IPS-11a (cell line): ENCODE data around the gene MEX3C.

ENCODE experiments used
- H3K4me3 ChIP-seq: one replicate; pipeline ENCODE4 v1.5.1; 2013; ENCODE audit warnings: low read depth, low read length, control low read depth

Gene MEX3C

DNA sequence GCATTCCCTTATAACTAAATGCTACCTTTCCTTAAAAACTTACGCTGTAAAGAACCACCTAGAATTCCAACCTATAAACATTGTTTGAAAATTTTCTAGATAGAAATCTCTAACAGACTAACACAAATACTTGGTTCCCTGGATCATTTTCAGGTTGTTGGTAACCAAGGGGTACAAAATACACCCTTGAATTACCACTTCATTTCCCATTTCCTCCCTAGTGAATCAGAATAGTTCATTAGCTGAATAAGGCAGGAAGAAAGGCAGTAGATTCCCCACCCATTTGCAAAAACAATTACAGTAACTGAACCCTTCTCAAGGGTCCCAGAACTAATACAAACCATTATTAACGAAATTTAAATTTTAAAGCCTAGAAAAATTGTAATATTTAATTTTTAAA, 5.5 kb downstream of the MEX3C start:
- H3K4me3 ChIP-seq: no peak overlapping the region

DNA sequence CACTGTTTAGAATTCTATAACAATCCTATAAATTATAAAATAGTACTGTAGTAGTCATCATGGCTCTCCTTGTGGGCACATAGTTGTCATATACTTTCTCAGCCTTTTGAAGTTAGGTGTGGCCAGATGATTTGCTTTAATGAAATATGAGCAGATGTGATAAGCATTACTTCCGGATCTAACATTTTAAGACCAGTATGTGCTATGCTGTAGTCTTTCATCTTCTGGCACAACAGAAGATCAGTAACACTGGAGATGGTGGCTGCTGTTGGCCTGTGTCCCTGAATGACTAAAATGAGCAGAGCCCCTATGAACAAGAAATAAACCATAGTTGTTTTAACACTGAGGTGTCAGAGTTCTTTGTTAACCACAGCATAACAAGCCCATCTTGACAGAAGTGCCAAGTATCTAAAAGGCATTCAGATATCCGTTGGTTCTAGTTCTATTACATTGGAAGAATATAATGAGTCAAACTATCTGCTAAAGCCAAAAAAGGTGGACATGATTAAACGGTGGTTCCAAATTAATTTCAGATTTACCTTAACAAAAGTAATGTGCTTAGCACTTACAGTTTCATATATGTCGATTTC, 6.3 kb downstream of the MEX3C start:
- no peak overlapping the region for H3K4me3 ChIP-seq

DNA sequence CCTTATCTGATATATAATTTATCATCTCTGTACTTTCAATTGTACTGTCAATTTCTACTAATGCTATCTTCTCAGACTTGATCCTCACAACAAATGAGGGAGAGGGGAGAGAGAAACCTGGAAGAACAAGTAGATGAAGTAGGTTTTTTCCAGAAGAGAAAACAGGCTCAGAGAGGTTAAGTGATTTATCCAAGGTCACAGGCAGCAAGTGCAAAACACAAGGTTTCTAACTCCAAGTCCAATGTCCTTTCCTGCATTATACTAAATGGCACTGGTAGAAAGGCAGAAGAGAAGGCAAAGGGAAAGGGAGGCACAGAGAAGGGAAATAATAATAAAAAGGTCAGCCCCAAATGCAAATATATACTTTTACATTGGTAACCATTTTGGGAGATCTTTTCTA, 7.5 kb downstream of the MEX3C start:
- no peak overlapping the region for H3K4me3 ChIP-seq

DNA sequence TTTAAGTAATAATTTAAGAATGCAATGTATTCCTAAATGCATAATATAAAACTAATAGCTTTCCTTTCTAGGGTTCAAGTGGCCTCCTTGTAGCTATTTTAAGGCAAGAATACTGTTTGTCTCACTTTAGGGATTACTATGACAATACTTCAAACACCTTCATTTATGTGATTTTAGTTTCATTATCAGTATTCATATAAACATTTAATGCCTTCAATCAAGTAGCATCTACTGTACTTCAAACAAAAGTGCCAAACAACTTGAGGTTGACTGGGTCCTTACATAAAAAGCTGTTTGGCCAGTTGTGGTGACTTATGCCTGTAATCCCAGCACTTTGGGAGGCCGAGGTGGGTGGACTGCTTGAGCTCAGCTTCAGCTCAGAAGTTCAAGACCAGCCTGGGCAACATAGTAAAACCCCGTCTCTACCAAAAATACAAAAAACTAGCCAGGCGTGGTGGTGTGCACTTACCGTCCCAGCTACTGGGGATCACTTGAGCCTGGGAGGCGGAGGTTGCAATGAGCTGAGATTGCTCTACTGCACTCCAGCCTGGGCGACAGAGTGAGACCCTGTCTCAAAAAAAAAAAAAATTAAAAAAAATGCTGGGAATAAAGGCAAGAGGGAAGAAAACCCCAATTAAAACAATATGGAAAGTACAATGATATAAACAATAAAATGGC, 9.3 kb downstream of the MEX3C start:
- H3K4me3 ChIP-seq: no peak overlapping the region

DNA sequence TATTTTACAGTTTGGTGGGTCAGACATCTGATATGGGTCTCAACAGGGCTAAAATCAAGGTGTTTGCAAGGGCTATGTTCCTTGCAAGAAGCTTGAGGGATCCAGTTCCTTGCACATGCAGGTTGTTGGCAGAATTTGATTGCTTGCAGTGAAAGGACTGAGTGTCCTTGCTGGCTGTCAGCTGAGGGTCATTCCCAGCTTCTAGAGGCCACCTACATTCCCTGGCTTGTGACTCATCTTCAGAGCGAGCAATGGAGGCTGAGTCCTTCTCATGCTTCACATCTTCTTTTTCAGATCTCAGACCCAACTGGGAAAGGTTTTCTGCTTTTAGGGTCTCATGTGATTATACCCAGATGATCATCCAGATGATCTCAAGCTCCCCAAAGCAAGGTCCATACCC, 12.4 kb downstream of the MEX3C start:
- H3K4me3 ChIP-seq: no peak overlapping the region

DNA sequence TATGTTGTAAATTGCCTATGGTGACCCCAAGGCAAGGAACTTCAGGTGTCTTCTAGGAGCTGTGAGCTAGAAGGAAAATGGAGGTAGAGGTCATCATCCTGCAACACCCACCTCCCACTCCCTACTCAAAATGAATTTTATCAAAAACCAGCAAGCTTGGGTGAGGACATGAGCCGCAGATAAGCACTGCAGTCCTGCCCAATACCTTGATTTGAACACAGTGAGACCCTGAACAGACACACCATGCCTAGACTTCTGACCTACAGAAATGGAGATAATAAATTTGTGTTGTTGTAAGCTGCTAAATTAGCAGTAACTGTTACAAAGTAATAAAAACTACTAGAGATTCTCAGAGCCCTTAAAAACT, 13.4 kb downstream of the MEX3C start:
- no peak overlapping the region for H3K4me3 ChIP-seq

DNA sequence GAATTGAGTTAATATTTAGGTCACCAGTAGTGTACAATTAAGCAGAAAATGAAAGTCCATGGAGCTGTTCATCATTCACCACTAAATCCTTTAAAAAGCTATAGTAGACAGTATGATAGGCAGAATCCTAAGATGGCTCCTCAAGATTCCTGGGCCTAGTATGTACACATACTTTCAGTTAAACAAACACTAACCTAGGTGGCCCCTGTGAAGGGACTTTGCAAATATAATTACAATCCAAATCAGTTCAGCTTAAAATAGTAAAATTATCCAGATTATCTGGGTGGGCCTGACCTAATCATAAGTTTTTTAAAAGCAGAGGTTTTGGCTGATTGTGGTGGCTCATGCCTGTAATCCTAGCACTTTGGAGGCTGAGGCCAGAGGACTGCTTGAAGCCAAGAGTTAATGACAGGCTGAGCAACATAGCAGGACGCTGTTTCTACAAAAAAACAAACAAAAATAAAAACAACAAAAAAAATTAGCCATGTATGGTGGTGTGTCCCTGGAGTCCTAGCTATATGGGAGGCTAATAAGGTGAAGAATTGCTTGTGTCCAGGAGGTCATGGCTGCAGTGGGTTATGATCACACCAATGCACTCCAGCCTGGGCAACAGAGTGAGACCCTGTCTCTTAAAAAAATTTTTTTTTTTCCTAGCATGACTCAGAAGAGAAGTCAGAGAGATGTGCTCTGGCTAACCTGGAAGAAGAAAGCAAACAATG, 13.9 kb downstream of the MEX3C start:
- no peak overlapping the region for H3K4me3 ChIP-seq

DNA sequence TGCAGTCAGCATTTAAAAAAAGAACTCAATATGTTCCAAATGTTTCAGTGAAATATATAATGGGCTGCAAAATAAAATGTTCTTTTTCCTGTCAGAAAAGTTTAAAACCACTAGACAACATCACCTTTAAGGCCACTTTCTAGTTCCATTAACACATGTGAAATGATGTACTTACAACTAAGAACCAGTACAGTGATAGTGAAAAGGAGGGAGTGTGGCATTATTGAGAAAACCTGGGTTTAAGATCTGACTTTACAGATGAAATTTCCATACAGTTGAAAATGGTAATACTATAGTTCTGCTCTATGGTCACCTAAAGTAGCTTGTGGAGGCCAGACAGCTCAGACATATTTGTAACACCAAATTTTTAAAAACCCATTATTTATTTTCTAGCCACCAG, 14.7 kb downstream of the MEX3C start:
- H3K4me3 ChIP-seq: no peak overlapping the region

DNA sequence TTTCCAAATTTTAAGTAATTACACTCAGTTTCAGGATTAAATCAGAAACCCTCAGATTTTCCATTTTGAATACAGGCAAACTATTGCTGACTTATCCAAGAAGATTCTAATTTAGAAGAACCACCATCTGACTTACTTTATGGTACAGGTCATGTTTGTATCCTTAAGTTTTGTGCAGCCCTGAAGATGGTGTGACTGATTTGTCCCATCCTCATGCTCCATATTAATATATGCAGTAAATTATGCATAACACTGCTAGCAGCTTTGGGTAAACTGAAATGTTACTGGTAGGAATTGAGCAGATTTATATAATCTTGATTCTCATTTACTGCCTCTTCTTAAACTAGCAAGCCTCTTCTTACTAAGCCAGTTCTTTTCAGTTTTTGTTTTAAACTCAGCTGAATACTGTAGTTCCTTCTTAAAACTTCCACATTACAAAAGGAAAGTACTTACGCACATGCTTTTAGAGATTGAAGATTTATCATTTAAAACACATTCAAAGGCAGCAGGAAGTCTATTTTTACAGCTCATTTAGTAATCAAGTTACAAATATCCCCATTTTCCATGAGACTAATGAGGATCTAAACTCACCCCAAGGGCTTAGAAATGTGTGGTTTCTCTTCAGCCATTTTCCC, 25.7 kb downstream of the MEX3C start:
- no peak overlapping the region for H3K4me3 ChIP-seq

DNA sequence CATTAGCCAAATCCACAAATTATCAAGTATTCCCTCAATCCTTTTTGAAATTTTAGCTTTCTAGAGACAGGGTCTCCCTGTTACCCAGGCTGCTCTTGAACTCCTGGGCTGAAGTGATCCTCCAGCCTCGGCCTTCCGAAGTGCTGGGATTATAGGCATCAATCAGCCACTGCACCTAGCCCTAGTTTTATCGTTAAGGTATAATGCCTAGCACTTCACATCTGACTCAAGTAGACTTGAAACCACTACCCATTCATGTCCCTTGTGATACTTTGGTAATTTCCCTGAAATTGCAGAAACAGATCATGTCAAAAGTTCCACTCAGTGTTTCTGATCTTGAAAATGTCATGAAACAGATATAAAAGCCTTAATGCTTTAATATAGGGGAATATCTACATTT, 26.3 kb downstream of the MEX3C start:
- H3K4me3 ChIP-seq: no peak overlapping the region

DNA sequence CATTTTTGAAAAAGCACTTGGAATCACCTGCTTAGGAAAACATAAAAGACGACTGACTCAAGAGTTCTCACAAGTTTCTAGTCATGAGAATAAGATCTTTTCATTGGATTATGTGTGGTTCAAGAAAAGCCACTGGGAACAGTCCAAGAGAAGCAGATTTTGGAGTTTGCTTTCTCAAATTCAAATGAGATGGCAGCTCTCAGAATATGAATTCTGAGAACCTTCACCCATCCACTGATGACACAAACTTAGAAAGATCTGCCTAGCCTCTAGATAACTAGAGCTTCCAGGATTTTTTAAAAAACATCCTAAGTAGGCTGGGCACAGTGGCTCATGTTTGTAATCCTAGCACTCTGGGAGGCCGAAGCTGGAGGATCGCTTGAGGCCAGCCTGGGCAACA, 26.8 kb downstream of the MEX3C start:
- no peak overlapping the region for H3K4me3 ChIP-seq

DNA sequence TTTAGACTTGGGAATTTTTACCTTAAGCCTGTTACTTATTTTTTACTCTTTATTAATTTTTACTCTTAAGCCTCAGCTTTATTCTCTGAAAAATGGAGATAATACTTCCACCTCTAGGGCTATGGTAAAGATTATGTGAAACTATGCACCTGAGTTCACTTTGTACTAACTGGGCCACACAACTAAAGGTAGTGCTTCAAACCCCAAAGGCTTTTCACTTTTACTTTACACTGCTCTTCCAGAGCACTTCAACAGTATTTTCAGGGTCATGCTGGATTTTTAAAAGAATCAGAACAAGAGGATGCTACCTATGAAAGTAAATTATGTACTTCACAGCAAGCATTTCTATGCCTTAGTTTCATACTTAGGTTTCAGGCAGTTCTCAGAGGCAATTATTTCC, 27.8 kb downstream of the MEX3C start:
- no peak overlapping the region for H3K4me3 ChIP-seq

DNA sequence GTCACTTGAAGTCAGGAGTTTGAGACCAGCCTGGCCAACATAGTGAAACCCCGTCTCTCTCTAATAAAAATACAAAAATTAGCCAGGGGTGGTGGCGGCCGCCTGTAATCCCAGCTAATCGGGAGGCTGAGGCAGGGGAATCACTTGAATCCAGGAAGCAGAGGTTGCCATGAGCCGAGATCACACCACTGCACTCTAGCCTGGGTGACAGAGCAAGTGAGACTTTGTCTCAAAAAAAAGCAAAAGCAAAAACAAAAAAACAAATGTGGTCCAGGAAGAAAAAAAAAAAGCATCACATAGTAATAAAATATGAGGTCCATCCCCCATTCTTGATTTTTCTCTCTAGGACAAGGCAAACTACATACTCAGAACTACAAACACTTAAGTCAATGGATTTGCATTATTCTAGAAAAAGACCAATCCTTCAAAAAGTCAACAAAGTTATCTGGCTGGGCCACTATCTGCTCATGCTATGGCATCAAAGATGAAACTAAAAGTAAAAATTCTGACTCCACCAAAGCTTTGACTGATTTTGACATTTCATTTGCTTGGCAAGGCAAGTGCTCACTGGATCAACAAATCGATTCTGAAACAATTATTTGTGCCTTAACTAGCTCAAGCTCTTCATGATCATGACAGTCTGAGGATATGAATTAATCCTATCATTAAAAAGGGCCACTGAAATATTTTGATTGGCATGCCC, 28.4 kb downstream of the MEX3C start:
- no peak overlapping the region for H3K4me3 ChIP-seq

DNA sequence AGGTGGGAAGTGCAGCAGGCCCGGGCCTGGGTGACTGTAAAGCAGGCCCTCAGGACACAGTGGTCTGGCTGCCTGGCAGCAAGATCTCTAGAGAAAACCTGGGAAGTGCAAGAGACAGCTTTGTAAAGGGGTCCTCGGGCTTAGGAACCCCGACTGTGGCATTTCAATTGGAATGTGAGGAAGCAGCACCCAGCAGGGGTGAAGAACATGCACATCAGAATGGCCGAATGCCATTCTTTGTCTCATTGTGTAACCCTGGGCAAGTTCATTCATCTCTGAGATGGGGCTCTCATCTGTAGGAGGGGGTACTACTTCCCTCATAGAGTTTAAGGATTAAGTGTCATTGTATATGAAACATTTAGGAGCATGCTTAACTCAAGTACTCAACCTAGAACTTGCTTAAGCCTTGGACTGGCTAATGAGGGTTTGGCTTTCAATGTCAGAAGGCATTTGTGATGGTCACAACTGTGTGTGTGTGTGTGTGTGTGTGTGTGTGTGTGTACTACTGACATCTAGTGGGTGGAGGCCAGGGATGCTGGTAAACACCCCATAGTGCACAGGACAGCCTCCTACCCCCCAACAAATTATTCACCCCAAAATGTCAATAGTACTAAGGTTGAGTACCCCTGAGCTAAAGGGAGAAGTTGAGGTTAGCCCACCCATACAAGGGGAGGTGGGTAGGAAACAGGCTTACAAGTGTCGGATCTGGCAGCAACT, 29.3 kb downstream of the MEX3C start:
- H3K4me3 ChIP-seq: no peak overlapping the region

DNA sequence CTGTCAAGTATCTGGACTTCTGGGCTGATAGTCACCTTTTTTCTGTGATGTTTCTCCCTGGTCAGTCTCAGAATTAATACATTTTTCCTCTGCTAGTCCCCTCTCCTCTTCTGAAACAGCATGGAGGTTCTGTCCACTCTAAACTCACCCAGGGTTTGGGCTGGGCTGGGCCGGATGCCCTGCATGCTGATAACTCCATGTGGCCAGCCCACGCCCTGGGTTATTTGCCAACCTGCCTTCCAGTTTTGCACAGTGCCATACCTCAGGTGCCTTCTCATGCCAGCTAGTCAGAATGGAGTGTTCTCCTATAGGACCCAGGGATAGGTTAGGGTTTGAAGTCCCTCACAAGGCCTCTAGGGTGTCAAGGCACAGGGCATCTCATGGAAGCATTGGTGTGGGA, 32.2 kb downstream of the MEX3C start:
- H3K4me3 ChIP-seq: no peak overlapping the region

DNA sequence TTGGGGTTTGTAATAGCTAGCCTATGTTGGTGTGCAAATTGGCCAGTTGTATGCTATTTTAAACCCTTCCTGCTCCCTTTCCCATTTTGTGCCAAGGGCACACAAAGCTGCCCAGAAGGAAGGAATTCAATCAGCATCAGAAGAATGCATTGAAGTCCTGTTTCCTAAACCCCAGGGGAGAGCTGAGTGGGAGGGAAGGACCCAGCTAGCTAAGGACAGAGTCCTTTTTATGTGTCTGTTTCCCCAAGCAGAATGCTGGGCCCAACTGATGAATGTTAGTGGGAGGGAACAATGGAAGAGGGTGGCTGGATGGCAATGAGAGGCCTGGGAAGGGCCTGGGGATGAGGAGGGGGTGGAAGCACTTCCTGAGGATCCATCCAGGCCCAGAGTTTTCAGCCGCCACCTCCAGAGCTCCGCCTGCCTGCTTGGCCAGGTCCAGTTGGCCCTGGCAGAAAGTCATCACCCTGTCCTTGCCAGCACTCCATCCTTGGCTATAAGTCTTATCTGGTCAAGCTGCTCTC, 32.7 kb downstream of the MEX3C start:
- H3K4me3 ChIP-seq: no peak overlapping the region

DNA sequence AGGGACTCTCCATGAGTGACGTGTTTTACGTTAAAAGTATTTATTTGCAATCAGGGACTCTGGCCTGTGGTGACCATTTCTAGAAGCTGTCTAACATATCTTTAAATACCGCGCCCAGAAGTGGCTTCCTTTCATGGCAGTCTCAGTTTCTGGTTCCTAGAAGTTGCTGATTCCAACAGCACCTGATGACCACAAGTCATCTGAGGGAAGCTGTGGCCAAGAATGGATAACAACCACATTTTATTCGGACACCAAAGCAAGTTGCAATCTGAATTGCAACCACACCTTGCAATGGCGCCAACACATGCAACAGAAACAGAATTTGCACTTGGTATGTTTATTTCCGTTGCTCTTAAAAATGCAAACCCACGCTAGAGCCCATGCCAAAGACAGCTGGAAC, 33.1 kb downstream of the MEX3C start:
- H3K4me3 ChIP-seq: no peak overlapping the region

DNA sequence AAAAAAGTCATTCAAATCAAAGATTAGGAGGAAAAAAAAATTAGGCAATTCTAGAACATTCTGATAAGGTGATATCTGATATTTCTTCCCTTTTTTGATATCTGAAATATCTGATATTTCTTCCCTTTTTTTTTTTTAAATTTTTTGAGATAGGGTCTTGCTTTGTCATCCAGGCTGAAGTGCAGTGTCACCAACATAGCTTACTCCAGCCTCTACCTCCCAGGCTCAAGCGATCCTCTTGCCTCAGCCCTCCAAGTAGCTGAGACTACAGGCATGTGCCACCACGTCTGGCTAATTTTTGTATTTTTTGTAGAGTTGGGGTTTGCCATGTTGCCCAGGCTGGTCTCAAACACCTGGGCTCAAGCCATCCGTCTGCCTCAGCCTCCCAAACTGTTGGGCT, 33.9 kb downstream of the MEX3C start:
- H3K4me3 ChIP-seq: no peak overlapping the region

DNA sequence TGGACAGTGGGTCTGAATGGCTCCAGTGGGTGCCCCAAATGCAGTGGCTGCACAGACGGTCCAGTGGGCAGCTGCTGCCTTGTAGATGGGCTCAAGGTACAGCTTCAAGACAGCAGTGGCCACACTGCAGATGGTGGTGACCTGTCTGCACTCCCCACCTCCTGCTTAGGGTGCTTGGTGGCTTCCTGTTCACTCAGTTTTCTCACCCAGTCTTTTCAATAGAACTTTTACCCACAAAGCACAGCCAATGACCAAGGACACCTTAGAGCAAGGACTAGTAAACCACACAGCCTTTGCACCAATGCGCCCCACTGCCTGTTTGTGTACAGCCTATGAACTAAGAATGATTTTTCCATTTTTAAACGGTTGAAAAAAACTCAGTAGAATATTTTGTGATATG, 34.9 kb downstream of the MEX3C start:
- H3K4me3 ChIP-seq: no peak overlapping the region

DNA sequence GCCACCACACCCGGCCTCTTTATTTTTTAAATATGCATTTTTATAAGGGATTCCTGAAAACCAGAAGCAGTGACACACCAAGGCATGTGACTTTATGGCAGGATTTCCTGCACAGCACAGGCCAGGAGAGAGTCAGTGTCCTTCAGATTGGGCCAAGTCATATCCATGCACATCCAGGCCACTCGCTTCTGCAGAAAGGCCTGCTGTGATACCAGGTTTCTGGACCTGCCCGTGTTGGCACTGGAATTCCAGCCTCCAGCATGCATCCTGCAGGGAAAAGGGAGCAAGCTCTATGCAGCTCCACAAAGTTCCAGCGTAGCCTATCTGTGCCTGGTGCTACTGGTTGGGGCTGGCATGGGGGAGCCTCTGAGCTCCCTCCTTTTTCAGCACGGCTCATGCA, 36.8 kb downstream of the MEX3C start:
- H3K4me3 ChIP-seq: no peak overlapping the region

DNA sequence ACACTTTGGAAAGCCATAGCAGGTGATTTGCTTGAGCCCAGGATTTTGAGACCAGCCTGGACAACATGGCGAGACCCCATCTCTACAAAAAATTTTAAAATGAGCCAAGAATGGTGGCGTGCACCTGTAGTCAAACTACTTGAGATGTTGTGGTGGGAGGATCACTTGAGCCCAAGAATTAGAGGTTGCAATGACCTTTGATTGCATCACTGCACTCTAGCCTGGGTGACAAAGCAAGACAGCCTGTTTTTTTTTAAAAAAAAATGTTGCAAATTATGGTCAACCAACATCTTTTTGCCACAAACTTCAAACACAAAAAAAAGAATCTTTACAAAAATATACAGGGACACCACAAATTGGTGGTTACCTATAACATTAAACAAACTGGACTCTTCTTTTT, 40.3 kb downstream of the MEX3C start:
- no peak overlapping the region for H3K4me3 ChIP-seq
